ENCODE results near the gene UBD.

GRCh38 chr6:29603930-29604329 is 44.4 kb upstream of the UBD start:
- TF ChIP-seq CTCF (IDR thresholded peaks at IDR 0.05) (no peak), EZH2phosphoT487 (IDR thresholded peaks at IDR 0.05) (no peak)

All from neural progenitor cell (in vitro differentiated cells).